GM21360 (cell line): ENCODE measurements around the gene PXDN.

ENCODE experiments used
- ATAC-seq: cut with Tn5 transposase; IDR thresholded peaks from one replicate; pipeline ENCODE4 v1.9.1; 2021; ENCODE audit warnings: mild to moderate bottlenecking, moderate library complexity; ENCODE audit not compliant: unreplicated experiment

Gene PXDN

DNA sequence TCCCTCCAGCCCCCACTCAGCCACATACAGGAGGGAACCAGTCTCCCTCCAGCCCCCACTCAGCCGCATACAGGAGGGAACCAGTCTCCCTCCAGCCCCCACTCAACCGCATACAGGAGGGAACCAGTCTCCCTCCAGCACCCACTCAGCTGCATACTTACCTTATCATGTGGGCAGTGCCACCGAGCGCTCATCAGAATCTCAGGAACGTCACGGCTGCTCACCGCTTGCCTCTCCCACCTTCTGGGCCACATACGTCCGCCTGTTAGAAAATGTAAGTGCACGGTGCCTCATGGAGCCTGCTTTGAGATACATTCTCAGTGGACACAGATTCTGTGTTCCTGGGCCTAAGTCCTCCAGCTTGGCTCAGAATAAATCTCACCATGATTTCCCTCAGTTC, 124.8 kb downstream of the PXDN start:
- ATAC-seq, result no peak

DNA sequence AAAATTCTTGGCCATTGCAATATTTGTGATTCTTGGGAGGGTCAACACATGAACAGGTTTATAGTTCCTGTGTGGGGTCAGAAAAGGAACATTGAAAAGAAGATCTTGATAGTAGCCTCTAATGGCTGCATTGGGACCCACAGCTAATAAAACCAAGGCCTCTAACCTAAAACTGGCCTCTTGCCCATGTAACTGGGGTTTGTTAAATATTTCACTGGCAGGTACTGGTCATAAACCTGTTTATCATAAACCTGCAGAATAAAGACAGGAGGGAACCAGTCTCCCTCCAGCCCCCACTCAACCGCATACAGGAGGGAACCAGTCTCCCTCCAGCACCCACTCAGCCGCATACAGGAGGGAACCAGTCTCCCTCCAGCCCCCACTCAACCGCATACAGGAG, 125.3 kb downstream of the PXDN start:
- ATAC-seq, result no peak

DNA sequence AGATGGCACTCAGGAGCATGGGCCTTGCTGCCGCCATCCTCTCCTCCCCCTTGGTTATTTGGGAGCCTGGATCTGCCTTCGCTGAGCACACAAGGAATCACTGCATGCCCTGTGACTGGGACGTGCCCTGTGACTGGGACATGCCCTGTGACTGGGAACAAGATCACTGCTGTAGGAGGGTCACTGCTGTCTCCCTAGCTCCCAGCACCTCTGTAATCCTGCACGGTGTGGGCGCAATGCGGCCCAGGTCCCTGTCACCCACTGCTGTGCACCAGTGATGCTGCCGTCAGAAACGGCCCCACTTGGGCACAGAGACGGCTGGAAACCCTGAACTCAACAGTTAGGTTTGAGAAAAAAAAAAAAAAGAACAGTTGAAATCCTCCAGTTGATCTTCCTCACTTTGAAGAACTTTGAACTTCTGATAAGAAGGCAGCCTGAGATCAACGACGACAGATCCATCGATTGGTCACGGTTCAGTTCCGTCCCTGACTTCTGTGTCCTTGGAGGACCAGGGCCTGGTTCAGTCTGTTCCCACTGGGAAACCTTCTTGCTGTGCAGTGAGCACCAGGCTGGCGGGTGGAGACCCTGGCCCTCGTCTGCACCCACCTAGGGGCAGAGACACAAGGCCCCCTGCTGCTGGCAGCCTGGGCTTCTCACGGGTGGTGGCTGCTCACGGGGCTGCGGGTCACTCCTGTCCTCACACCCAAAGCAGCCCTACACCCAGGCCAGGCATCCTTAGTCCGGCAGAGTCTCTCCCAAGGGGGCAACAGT, 125.9 kb downstream of the PXDN start:
- ATAC-seq, result no peak

GRCh38 chr2:1617425-1618021, 126.8 kb downstream of the PXDN start:
- no peak for ATAC-seq

GRCh38 chr2:1614564-1614963, 129.8 kb downstream of the PXDN start:
- peak; percentile 91 for ATAC-seq

- no peak for ATAC-seq
Observed at GRCh38 chr2:1613731-1614354, 130.5 kb downstream of the PXDN start.

GRCh38 chr2:1613078-1613445, 131.3 kb downstream of the PXDN start:
- ATAC-seq, result no peak

- no peak for ATAC-seq
Observed at GRCh38 chr2:1612391-1613077, 131.8 kb downstream of the PXDN start.

DNA sequence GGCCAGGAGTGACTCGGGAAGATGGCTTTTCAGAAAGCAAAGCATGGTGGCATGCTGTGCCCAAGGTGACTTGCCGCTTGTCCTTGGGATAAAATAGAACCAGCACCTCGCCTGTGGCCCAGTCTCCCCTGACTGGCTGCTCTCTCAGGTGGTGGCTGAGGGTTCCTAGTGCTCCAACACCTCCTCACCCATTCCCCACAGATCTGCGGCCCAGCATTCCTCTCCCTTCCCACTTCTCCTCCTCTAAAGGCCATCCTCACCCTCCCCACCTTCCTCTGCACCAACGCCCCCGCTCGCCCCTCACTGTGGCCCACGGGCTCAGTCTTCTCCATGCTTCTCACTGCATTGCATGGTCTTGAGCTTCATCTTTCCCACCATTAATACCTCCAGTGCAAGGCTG, 132.4 kb downstream of the PXDN start:
- ATAC-seq, result no peak

- no peak for ATAC-seq
Observed at GRCh38 chr2:1610096-1610485, 134.2 kb downstream of the PXDN start.

GRCh38 chr2:1609485-1610095, 134.7 kb downstream of the PXDN start:
- no peak for ATAC-seq

GRCh38 chr2:1609040-1609439, 135.3 kb downstream of the PXDN start:
- no peak for ATAC-seq

GRCh38 chr2:1607971-1608688, 136.2 kb downstream of the PXDN start:
- ATAC-seq, result no peak

GRCh38 chr2:1607236-1607920, 136.9 kb downstream of the PXDN start:
- no peak for ATAC-seq

DNA sequence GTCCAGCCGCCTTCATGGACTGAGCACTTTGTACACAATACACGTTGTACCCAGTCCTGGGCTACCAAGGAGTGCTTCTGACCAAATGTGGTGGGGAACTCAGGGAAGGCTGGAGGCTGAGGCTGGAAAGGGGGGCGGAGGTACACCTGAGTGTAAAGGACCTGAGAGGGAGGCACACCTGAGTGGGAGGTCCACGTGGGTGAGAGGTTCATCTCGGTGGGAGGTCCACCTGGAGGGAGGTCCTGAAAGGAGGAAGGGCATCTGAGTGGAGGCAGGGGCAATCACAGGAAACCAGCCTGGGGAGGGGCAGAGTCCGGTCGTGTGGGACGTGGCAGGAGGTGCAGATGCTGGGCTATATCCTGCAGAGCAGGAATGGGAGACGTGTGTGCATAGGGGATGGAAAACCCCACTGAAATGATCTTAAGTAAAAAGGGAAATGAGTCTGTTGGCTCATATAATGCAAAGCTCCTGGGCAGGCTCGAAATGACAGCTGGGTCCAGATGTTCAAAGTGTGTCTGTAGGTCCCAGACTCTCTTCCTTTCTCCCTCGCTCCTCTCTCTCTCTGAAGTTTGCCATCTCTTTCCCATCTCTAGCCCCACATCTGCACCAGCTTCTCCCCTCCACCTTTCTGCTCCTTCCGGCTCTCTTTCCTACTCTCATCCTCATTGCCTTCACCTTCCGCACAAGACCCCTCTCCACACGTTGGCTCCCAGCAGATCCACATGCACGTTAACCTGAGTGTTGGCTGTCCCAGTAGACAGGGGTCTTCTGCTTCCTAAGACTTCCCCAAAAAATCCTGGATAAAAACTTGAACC, 137.7 kb downstream of the PXDN start:
- peak; percentile 63 for ATAC-seq

DNA sequence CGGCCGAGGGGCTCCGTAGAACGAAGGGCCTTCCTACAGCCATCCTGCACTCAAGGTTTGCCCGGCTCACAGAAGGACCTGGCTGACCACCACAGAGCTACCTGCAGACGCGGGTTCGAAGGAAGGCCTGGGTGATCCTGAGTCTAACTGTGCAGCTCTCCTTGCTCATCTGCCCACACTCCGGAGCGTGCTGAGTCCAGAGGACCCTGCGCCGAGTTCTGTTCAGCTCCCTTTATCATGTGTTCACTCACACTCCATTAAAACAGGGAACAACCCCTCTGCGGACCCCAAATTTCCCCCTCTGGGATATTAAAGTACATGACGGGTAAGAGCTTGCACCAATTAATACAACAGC, 138.3 kb downstream of the PXDN start:
- peak; percentile 8 for ATAC-seq

GRCh38 chr2:1605102-1606045, 138.9 kb downstream of the PXDN start:
- peak; percentile 46 for ATAC-seq

DNA sequence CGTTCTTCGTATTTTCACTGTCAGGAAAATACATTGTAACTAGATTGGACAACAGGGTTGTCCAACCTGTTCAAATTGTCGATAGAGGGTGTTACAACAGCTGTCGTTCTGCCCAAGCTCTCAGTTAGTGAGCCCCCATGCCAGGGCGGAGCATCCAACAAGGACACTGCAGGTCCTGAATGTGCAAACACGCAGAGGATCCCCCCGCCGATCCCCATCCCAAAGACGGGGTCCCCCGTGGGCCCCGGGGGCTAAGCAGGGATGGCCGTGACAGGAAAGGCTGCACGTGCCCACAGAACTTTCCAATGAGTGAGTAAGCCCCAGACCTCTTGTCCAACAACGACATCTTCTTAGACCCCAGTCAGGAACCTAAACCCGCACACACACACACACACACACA, 140.8 kb downstream of the PXDN start:
- no peak for ATAC-seq
